Pons (tissue), 1 donor: ENCODE results near the gene TTC39C.

Source experiments
- DNase-seq: peaks from one replicate; pipeline ENCODE4 v3.0.0-alpha.2; 2016; ENCODE audit warnings: low spot score

TTC39C gene

DNA sequence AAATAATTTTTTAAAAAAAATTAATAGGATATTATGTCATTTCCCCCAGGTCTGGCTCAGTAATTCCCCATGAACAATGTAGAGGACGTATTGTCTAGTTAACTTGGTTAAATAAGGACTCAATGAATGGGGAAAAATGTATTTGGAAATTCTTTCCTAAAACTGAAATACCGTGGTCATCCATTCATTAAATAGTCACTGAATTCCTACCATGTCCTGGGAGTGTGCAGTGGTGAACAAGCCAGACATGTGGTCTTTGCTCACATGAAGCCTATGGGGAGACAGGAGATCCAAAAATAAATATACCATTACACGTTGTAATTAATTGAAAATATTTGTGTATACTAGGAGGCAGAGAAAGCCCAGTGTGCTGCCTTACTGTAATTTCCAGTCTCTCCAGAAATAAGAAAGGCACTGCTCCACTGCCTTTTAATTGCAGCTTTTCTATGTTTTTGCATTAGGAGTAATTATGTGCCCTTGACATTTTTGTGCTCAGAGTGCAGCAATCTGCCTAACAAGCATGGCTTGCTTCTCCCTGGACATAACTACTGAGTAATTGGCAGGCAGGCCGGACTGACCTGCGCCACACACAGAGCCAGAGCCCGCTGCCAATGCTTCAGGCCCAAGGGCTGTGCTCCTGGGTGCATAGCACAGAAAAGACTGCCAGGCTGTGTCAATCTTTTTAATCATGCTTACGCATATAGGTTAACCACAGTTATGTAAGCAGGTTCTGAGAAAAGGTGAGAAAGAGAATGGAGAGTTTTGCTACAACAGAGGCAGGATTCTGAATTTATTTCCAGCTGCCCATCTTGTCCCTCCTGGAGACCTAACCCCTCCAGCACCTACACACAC, 22.2 kb upstream of the TTC39C start:
- no peak for DNase-seq

DNA sequence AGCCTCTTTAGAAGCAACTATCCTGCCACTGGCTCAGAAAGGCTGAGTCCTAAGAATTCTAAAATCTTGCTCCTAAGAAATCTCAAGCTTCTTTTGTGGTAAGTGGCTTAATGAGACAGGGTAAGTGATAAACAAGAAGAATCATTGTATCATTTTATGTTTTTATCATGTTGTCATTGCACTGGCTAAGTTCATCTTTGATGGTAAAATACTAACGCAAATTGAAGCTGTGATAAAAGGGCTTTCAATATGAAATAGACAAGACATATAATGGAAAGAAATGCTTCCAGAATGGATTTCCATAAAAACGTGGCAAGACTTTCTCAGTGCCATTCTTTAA, 21.6 kb upstream of the TTC39C start:
- DNase-seq = no peak

DNA sequence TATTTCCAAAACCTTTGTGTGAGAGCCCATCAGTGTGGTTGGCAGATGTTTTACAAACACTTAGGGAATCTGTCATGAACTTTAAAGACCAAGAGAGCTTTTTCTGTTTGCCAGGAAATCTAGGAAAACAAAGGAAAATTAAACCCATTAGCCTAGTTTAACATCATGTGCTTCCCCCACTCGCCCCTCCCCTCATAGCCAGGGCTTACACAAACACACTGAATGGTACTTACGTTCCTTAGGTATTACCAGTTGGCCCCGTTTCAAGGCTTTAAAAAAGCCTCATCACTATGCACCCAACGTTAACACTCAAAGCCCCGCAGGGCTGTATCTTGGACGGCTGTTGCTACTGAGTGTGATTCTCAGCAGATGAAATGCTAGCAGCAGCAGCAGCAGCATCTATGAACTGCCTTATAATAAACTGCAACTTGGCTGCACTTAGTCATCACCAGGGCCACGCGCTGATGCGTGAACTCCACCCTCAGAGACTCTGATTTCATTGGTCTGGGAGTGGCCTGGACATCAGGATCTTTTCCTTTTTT, 20.1 kb upstream of the TTC39C start:
- DNase-seq = no peak

DNA sequence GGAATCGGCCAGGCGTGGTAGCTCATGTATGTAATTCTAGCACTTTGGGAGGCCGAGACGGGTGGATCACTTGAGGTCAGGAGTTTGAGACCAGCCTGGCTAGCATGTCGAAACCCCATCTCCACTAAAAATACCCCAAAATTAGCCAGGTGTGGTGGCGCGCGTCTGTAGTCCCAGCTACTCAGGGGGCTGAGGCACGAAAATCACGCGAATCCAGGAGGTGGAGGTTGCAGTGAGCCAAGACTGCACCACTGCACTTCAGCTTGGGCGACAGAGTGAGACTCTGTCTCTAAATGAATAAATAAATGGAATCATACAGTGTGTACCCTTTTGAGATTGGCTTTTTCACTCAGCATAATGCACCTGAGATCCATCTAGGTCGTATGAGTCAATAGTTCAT, 19.4 kb upstream of the TTC39C start:
- DNase-seq = no peak

DNA sequence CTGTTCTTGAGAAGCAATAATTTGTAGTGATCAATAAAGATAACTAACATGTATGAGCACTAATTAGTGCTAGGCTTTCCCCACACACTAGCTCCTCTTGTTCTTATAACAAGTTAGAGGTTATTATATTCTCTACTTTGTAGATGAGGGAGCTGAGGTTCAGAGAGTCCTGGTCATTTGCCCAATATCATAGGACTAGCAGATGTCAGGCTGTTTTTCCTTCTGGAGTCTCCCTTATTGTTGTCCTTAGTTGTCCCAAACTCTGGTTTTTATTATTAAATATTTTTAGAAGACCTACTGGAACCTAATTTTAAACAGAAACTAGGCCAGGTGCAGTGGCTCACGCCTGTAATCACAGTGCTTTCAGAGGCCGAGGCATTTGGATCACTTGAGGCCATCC, 16.5 kb upstream of the TTC39C start:
- no peak for DNase-seq

DNA sequence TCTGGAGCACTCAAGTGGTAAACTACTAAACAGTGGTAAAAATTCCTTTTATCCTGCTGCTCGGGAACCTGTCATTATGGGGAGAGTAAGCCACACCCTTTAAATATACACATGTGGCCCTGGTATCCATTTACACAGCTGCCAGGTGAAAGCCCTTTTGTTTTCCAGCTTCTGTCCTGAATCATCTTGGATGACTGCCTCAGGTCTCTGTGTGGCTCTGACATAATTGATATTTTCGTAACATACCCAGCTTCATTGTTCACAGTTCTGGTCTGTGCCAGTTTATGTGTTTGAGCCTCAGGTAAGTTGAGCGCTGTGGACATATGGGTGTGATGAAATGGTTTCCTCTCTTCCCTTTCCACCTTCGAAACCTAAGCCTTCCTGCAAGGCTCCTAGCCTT, 15.7 kb upstream of the TTC39C start:
- no peak for DNase-seq

DNA sequence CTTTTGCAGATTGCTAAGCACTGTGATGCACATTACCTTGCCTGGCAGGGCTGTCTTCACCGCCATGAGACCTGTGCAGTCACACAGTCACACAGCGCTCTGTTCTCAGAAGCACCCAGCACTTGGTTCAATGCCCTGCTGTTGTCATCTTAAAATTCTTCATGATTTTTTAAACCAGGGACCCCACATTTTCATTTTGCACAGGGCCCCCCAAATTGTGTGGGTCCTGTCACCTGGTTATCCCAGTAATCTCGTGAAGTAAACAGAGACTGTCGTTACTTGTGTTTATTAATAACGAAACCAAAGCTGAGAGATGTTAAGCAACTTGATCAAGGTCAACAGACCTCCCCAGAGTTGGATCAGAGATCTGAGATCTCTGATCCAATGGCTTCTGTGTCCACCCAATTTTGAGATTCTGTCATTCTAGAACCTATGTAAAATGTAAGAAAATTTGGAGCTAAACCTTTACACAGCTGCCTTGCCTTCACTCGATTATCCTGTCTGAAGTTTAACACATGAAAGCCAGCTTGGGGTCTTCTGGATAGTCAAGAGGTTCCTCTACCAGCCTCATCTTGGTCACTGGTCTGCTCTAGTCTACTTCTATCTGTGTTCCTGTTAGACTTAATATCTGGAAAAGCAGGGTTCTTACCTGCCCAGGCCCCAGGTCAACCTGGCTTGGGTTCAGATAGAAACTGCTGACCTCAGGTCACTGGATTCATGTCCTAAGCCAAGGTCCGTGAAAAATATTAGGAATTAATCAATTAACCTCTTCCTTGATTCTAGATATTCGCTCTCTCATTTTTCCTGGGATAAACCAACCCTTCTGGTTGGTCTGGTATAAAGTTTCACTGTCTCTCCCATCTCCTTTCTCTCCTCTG, 13.7 kb upstream of the TTC39C start:
- no peak for DNase-seq

DNA sequence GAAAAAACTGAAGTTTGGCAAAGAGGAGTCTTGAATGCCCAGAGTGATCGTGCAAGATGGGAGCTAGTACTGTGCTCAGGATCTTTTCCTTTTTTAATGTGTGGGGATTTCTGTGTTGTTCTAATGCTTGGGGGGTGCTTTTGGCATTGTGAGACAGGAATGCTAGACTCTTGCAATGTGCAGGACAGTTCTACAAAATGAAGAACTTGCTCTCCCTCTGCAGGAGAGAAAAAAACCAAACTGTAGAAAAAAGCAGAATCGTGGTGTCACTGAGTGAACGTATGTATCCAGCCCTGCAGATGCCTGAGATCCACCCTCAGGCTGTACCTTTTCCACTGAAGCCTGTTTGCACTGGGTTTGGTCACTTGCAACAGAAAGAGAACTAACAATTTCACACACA, 12.1 kb upstream of the TTC39C start:
- no peak for DNase-seq

DNA sequence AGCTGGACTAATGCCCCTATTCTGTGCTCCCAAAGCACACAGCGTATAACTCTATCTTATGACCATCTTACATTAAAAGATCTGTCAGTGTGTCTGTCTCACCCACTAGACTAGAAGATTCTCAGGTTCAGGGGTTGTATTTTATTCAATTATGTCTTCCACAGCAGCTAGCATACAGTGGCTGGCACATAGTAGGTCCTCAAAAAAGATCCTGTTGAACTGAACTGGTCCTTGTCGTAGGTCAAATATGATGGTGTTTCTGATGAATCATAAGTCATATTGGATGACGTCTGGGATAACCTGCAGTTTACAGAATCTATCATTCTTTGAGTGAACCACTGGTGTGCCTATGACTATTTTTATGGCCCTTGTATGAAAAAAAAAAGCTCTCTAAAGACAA, 11.3 kb upstream of the TTC39C start:
- DNase-seq = no peak

DNA sequence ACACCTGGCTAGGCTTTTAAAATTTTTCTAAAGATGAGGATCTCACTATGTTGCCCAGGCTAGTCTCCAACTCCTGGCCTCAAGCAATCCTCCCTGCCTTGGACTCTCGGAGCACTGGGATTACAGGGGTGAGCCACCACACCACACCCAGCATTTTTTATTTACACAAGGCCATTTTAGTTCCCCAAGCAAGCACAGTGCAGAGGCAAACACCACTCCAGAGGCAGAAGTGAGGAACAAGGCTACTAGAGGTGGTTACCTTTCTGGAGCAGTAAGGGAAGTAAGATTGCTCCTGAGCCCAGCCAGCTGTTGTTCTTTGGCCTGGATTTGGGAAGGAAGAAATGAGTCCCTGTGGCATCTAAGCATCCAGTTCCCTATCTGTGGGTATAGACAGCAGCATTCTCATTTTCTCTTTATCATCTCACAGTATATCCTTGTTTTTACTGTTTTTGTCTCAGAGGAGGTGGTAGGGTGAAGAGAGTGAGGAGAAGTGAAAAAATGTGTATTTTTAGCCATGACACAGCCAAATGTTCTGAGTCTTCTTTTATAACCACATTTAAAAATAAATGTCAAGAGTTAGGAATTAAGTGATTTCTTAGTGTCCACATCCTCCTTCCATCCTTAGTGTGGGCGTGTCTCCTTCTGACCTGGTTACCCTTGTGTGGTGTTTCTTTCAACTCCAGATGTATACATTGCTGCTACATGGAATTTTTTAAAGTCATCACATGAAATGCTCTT, 10.5 kb upstream of the TTC39C start:
- no peak for DNase-seq

DNA sequence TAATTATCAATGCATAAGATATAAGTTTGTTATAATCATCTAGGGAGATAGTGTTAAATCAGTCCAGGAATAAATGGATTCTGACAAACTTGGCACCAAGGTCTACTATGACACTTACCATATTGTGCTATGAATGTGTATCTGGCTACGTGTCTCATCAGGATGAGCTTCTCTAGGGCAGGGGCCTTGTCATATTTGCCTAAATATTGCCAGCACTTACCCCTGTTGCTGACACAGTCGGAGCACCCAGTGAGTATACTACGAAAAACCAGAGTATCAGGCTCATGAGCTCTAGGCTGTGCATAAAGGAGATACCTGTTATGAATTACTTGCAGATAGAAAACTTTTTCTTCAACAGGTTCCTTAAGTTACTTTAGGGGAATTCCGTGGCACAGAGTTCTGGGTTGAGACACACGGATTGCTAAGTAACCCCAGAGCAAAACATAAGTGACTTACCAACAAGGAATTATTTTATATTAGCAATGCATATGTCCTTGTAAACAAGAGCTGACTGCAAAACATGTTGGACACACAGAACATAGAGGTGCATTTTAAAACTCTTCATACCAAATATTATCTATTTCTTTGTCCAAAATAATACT, 7.7 kb upstream of the TTC39C start:
- DNase-seq = no peak

DNA sequence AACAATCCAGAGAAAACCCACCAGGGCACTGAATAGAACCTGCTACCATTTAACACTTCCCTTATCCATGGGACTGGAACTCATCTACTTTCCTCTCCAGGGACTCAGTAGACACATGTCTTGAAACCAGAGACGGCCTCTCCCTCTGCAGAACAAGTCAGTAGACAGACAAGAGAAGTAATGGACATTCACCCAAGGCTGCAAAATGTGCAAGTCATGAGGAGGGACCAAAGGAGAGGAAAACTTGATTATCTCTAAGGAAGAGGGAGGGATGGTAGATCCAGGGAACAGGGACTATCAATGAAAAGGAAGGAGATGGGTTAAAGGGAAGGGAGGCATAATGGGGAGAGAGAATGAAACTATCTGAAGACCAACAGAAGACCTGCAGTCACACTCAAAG, 5.3 kb upstream of the TTC39C start:
- no peak for DNase-seq

DNA sequence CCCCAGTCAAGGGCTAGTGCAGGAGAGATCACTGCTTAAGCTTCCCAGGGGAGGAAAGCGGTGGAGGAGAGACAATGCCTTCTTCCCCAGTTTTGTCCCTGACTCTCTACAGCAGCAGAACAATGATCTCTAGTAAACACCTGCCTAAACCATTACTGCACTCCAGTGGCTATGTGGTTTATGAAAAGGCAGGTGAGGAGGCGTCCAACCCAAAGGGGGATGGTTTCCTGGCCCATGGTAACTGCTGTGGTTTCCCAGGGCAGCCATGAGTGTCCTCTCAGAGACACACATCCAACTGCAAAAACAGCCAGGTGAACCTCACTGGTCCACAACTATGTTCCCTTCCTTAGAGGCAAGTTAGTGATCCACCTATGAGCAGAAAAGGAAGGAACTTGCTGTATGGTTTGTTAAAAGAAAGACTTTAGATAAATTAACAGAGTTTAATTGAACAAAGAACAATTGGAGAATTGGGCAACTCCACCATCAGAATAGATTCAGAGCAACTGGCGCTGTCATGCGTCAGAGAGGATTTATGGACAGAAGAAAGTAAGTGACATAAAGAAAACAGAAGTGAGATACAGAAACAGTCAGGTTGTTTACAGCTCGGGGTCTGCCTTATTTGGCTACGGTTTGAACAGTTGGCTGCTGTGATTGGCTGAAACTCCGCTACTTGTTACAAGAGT, 4.8 kb upstream of the TTC39C start:
- no peak for DNase-seq

DNA sequence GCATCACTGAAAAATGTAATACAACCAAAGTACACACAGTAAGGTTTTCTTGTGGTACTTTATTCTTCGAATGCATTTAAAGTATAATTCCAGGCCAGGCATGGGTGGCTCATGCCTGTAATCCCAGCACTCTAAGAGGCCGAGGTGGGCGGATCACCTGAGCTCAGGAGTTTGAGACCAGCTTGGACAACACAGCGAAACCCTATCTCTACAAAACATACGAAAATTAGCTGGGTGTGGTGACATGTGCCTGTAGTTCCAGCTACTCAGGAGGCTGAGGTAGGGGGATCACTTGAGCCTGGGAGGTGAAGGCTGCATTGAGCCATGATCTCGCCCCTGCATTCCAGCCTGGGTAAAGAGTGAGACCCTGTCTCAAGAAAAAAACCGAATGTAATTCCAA, 3.9 kb upstream of the TTC39C start:
- no peak for DNase-seq

DNA sequence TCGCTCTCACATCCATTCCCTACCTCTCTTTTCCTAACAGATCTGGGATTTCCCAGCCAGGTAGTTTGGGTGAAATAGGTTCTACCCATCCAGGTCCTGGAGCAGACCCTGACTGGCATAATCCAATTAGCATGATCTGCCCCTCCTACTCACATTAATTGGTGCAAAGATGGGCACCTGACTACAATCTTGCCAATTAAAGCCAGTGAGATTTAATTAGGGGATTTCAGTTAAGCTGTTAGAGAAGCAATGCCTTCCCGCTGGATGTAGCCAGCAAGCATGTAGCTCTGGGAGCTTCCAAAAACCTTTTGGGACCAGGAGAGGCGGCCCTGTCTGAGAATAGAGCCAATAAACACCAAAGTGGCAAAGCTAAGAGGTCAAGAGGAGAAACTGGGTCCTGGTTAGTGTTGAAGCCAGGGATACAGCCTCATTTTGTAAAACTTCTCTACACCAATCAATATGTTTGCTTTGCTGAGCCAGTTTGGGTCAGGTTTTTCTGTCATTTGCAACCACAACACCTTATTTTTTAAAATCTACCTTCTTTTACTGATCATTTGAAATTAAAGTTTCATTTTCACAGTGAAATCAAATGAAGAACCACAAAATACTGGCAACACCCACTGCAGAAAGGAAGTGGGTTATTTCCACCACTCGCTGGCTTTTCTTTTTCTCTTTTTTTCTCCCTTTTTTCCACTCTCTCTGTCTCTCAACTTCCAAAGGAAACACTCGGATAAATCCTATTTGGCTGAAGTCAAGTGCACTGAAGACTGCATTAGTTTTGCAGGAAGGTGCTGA, 3.2 kb upstream of the TTC39C start:
- DNase-seq = no peak

DNA sequence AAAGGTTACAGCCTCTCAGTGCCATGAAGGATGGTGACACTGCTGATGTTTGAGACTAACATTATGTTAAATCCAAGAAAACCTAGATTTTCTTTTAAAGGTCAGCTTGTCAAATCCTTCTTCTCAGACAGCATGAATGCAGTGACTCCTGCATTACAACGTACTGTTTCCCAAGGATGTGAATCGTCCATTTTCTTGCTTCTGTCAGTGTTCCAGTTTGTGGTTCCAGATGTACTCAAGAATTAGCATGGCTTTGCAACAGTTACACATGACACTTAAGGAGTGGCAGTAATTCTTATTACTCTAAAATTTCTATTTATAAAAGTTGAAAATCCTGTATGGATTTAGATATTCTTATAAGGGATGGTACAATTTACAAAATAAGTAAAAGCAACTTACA, 1.5 kb upstream of the TTC39C start:
- no peak for DNase-seq

DNA sequence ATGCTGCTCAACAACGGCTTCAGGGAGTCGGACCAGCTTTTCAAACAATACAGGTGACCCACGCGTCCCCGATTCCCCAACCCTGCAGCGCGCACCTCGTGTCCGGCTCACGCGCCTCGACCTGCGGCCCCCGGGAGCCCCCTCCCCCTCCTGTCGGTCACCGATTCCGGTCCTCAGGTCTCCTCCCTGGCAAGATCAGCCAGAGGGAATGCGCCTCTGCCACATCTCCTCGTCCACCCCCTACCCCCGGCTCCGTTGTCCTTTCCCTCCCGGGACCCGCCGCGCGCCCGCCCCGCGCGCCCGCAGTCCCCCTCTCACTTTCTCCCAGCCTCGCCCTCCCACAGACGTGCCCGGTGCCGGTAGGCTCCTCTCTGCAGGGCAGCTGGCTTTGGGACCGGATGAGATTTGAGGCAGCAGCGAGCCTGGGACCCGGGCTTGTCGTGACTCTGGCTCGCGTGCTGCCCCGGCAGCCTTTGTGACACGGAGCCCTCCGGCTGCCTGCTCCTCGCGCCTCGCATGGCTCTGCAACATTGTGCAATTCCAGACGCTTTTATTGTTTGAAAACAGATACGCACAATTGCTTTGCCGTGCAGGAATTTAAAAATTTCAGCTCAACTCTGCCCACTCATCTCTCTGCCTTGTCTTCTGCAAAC, 558 bp downstream of the TTC39C start:
- DNase-seq = no peak

DNA sequence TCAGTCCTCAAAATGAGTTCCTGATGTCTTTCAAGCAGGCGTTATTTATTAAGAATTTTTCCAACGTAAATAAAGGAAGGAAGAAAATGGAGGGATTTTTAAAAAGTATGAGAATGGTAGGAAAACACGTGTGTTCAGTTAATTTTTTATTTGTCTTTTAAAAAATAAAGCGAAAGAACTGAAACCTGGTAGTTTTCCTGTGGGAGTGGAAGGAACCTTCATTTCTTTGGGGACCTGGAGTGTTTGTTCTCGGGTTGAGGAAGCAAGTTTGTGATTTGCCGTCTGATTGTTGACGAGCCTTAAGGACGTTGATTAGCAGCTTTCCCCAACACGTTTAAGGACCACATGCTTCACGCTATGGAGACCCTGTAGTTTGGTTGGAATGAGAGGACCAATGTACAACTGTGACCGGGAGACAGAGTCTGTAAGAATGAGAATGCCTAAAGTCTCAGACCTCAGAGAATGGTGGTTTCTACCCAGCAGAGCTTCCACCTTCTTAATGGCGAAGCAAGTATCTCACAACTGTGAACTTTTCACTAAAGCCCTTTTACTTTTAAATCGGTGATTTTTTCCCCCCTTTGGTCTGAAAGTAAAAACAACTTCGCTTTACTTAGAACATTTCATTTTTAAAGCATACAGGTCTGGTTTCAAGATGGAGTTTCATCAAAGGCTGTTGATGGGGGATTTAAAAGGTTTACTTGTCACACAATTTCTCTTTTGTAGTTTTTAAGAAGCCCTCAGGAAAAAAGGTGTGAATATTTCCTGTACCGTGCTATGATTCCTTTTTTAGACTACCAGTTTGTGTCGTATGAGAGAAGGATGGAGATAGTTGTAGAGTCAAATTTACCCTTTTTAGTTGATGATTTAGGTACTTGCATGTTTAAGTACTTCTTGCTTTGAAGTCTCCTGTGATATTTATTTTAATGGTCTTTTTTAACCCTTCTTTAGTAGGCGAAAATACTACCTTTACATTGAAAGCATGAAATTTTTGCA, 1.4 kb downstream of the TTC39C start:
- DNase-seq = no peak

DNA sequence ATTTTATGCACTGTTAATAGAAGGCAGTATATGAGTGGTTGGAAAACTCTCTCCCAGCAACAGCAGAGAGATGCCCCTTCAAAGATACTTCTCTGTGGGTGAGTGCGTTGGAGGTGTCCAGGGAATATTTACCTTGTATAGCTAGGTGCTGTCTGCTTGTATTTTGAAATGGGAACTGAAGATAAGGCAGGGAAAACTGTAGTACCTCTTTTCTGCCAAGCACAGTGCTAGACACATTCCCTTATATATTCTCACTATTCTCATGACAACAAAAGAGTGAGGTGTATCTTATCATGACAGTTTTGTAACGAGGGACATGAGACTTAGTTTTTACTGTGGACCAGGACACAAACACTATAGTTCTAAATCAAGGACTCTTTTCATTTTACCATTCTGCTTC, 2.1 kb downstream of the TTC39C start:
- no peak for DNase-seq
